A549 (cell line): ENCODE data around the gene PKHD1. TPM values are rescaled to one million over a fixed set of nuclear protein-coding genes. Genes with fewer than 3 reads are reported as not detected.
"Not testable (repeated sequence)": the region's sequence is repeated elsewhere in the genome, so short reads cannot be mapped to it uniquely, and the experiment has no call there.

Source experiments
- ATAC-seq, 2 experiments: fragments of 200-7000 bp in 1 of 2; fragments of >200 bp in 1 of 2; cut with Nextera tagmentation in 1 of 2; cut with Tn5 transposase in 1 of 2; 3 replicates each; pipeline versions ENCODE4 v1.8.0 to v1.9.1; 2018 to 2020; ENCODE audit warnings: mild to moderate bottlenecking in 1 of 2, moderate library complexity in 1 of 2
- CTCF ChIA-PET: fragments of 300-600 bp; sonication (Branson Sonifier 250); formaldehyde crosslinking; extraction: SDS; loops from one replicate; lab custom pipeline; 2021; ENCODE audit warnings: antibody characterized with exemption, inconsistent platforms; lab: Yijun Ruan, JAX
- POLR2A ChIA-PET: fragments of 350-600 bp; formaldehyde crosslinking; extraction: SDS; loops from one replicate; lab custom pipeline; 2021; ENCODE audit warnings: antibody characterized with exemption, inconsistent platforms; lab: Yijun Ruan, JAX
- DNase-seq, 2 experiments: peaks; one replicate each; pipeline versions ENCODE4 v3.0.0 to v3.0.0-alpha.2; 2011 to 2016; ENCODE audit warnings: low read depth in 1 of 2, low spot score in 1 of 2
- FAIRE-seq: peaks from 2 replicates; lab custom pipeline; 2011; peaks lifted over from hg19 to GRCh38; lab: Jason Lieb, UNC
- H3K27ac ChIP-seq, 2 experiments: fragments of >200 bp; sonication (Bioruptor Twin); formaldehyde crosslinking; 3 replicates each; pipeline ENCODE4 v1.5.1; 2016 to 2017
- H3K4me1 ChIP-seq: fragments of >200 bp; sonication (Bioruptor Twin); formaldehyde crosslinking; 3 replicates; pipeline ENCODE4 v1.6.1; 2016
- H3K4me2 ChIP-seq: fragments of >200 bp; sonication (Bioruptor Twin); formaldehyde crosslinking; 3 replicates; pipeline ENCODE4 v1.6.1; 2016
- H3K4me3 ChIP-seq: fragments of >200 bp; sonication (Bioruptor Twin); formaldehyde crosslinking; 3 replicates; pipeline ENCODE4 v1.5.1; 2016
- H3K9me3 ChIP-seq: fragments of >200 bp; sonication (Bioruptor Twin); formaldehyde crosslinking; 3 replicates; pipeline ENCODE4 v1.6.1; 2016
- CEBPB ChIP-seq, 2 experiments: fragments of >200 bp in 1 of 2; sonication (Bioruptor Twin) in 1 of 2; formaldehyde crosslinking in 1 of 2; IDR thresholded peaks; 2 replicates each; pipeline ENCODE4 v1.6.1; 2012 to 2016
- CHD2 ChIP-seq: fragments of 150-350 bp; IDR thresholded peaks from 2 replicates; pipeline ENCODE4 v1.6.1; 2014; ENCODE audit warnings: low read length; ENCODE audit not compliant: partially characterized antibody
- CHD4 ChIP-seq: fragments of 200-600 bp; sonication (generic); IDR thresholded peaks from 2 replicates; pipeline ENCODE4 v1.6.1; 2016; ENCODE audit warnings: antibody characterized with exemption, mild to moderate bottlenecking, borderline replicate concordance
- EHMT2 ChIP-seq: fragments of 200-600 bp; sonication (generic); IDR thresholded peaks from 2 replicates; pipeline ENCODE4 v1.6.1; 2016; ENCODE audit warnings: antibody characterized with exemption, low read depth, mild to moderate bottlenecking, moderate library complexity
- FOSB ChIP-seq: fragments of 250-450 bp; sonication (Bioruptor Pico); IDR thresholded peaks from 2 replicates; pipeline ENCODE4 v1.5.0; 2020; ENCODE audit warnings: mild to moderate bottlenecking, moderate library complexity
- FOXS1 ChIP-seq: fragments of 250-450 bp; sonication (Bioruptor Pico); IDR thresholded peaks from 2 replicates; pipeline ENCODE4 v1.5.0; 2020; ENCODE audit warnings: mild to moderate bottlenecking, moderate library complexity
- HDAC2 ChIP-seq: fragments of 200-600 bp; sonication (generic); IDR thresholded peaks from 2 replicates; pipeline ENCODE4 v1.6.1; 2016
- JUNB ChIP-seq: fragments of >200 bp; sonication (Bioruptor Twin); formaldehyde crosslinking; IDR thresholded peaks from 2 replicates; pipeline ENCODE4 v1.6.1; 2016
- KDM5A ChIP-seq: fragments of 200-600 bp; sonication (generic); IDR thresholded peaks from 2 replicates; pipeline ENCODE4 v1.6.1; 2016; ENCODE audit warnings: antibody characterized with exemption, mild to moderate bottlenecking
- MAFK ChIP-seq: fragments of 450-650 bp; IDR thresholded peaks from 2 replicates; pipeline ENCODE4 v1.6.1; 2014; ENCODE audit not compliant: partially characterized antibody
- MAZ ChIP-seq: fragments of 150-350 bp; IDR thresholded peaks from 2 replicates; pipeline ENCODE4 v1.6.1; 2014; ENCODE audit warnings: antibody characterized with exemption, low read depth, low read length, borderline replicate concordance
- NPAS2 ChIP-seq: fragments of 250-450 bp; sonication (Bioruptor Pico); IDR thresholded peaks from 2 replicates; pipeline ENCODE4 v1.8.0; 2022; ENCODE audit warnings: mild to moderate bottlenecking, moderate library complexity, borderline replicate concordance
- NR3C1 ChIP-seq: fragments of >200 bp; sonication (Bioruptor Twin); formaldehyde crosslinking; IDR thresholded peaks from 3 replicates; pipeline ENCODE4 v1.6.1; 2017
- PHF8 ChIP-seq: fragments of 200-600 bp; sonication (generic); IDR thresholded peaks from 2 replicates; pipeline ENCODE4 v1.6.1; 2016; ENCODE audit warnings: low read depth, mild to moderate bottlenecking, antibody characterized with exemption, moderate library complexity, borderline replicate concordance
- POLR2AphosphoS2 ChIP-seq: conservative IDR thresholded peaks from 2 replicates; pipeline ENCODE4 v1.6.1; 2012; ENCODE audit warnings: low read length, improper control_type of control experiment, inconsistent platforms
- RFX5 ChIP-seq: fragments of 450-650 bp; IDR thresholded peaks from 2 replicates; pipeline ENCODE4 v1.7.1; 2014; ENCODE audit warnings: antibody characterized with exemption, mild to moderate bottlenecking, moderate library complexity
- SMC3 ChIP-seq: fragments of >200 bp; sonication (Bioruptor Twin); formaldehyde crosslinking; IDR thresholded peaks from 3 replicates; pipeline ENCODE4 v1.6.1; 2018; ENCODE audit warnings: inconsistent platforms
- TFCP2L1 ChIP-seq: fragments of 250-450 bp; sonication (Bioruptor Pico); IDR thresholded peaks from 2 replicates; pipeline ENCODE4 v1.5.0; 2021; ENCODE audit warnings: mild to moderate bottlenecking
- TP53 ChIP-seq: fragments of 250-450 bp; sonication (Bioruptor Pico); IDR thresholded peaks from 2 replicates; pipeline ENCODE4 v1.5.0; 2021; ENCODE audit warnings: mild to moderate bottlenecking, moderate library complexity
- WGBS: methylation state at CpG from one replicate; pipeline ENCODE4 v1.1.6; 2017; ENCODE audit errors: missing lambda C conversion rate; 5-methylcytosine and 5-hydroxymethylcytosine counted together
- polyA plus RNA-seq, 4 experiments: library from polyadenylated mRNA; depleted of rRNA in 3 of 4; stranded (reverse); fragments of >200 nt; fragmentation: RNase III in 1 of 4; extraction: RNeasy Plus Mini Kit Qiagen cat#74134 plus additional on column Dnase treatment in 1 of 4; gene quantifications; 2 replicates in 3 of 4; 3 replicates in 1 of 4; pipeline ENCODE4 v1.2.3, GENCODE V29; 2011 to 2017
- TF ChIP-seq, protein P1 (sequence below): fragments of 150-350 bp; IDR thresholded peaks from 2 replicates; pipeline ENCODE4 v1.6.1; 2014; ENCODE audit warnings: low read depth, mild to moderate bottlenecking, low read length
- TF ChIP-seq, protein P2 (sequence below): fragments of >200 bp; sonication (Bioruptor Twin); formaldehyde crosslinking; IDR thresholded peaks from 2 replicates; pipeline ENCODE4 v1.6.1; 2016
- TF ChIP-seq, protein P3 (sequence below): IDR thresholded peaks from 2 replicates; pipeline ENCODE4 v1.6.1; 2012
- TF ChIP-seq, protein P4 (sequence below): IDR thresholded peaks from 2 replicates; pipeline ENCODE4 v1.6.1; 2012; ENCODE audit warnings: low read depth, borderline replicate concordance
- TF ChIP-seq, protein P5 (sequence below): fragments of 250-450 bp; sonication (Bioruptor Pico); IDR thresholded peaks from 2 replicates; pipeline ENCODE4 v1.5.0; 2020; ENCODE audit warnings: low read depth, mild to moderate bottlenecking, moderate library complexity
- TF ChIP-seq, protein P6 (sequence below): fragments of >200 bp; sonication (Bioruptor Twin); formaldehyde crosslinking; IDR thresholded peaks from 3 replicates; pipeline ENCODE4 v1.6.1; 2016

Gene PKHD1
- polyA plus RNA-seq, 2 of the 4 experiments (the other 2 are of a cell fraction), result not detected

DNA sequence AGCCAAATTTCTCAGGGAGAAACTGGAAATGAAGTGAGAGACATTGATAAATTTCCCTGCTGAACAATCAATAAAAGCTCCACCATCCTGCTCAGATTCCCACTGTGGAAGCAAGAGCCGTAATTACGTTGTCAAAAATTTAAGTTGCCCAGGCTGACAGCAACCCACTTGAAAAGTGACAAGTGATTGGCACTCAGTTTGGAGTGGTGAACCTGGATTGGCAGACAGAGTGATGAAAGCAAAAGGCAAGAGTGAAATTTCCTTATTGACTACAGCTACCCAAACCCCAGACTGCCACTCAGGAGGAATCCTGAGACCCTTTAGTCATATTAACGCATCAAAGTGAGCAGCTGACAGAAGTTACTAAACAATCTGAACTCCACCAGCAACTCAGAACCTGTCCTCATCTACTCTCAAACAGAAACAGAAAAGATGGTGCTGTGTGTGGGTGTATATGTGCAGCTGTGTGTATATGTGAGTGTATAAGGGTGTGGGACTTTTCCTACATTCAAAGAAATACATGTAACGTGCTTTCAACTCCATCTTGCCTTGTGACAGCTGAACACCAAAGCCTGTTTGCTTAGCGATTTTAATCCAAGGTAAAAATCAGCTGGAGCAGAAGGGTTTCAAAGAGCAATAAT is 157.4 kb downstream of the PKHD1 start:
- no peaks in the 10 kb centered on the region for H3K9me3 ChIP-seq
- POLR2A ChIA-PET, result no interaction called here
- H3K4me3 ChIP-seq, result no peak overlapping the region
- H3K4me1 ChIP-seq, result no peaks in the 10 kb centered on the region
- CTCF ChIA-PET, result interaction anchor here (0.7 kb wide), 1 partner anchor 30 kb away, joined by 3 read pairs; no protein-coding TSS in a partner anchor
- DNase-seq (no peak), FAIRE-seq (no peak), ATAC-seq (no peak)
- H3K27ac ChIP-seq, result no peak overlapping the region
- 1% methylated on average over 5 of the region's 5 CpGs for WGBS
- no peak for TF ChIP-seq CEBPB (IDR thresholded peaks at IDR 0.05)
- no peak overlapping the region for H3K4me2 ChIP-seq

DNA sequence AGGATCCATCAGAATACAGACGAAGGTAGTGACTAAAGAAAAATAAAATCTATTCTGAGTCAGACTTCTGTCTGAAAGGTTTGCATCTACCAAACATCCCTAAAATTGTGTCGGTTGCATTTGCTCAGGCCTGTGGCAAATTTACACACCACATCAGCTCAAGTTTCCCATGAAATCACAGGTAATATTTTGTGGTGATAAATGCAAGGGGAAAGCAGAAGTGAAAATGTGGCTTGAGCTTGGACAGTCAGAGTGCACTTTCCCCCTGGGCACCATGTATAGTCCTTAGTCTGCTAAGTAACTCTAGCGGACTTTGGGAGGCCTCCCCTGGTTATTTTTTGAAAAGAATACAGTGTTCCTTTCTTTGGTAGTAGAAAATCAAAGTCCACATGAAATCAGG is 159.1 kb downstream of the PKHD1 start:
- ChIA-PET POLR2A (no interaction called here), CTCF (no interaction called here)
- H3K27ac ChIP-seq, result no peak overlapping the region
- H3K4me2 ChIP-seq, result no peak overlapping the region
- H3K9me3 ChIP-seq, result no peaks in the 10 kb centered on the region
- TF ChIP-seq KDM5A (no peak), CHD2 (no peak), CHD4 (no peak), EHMT2 (no peak), TFCP2L1 (no peak), TP53 (CRISPR knock-in tag) (no peak), HDAC2 (no peak)
- TF ChIP-seq, protein P1, sequence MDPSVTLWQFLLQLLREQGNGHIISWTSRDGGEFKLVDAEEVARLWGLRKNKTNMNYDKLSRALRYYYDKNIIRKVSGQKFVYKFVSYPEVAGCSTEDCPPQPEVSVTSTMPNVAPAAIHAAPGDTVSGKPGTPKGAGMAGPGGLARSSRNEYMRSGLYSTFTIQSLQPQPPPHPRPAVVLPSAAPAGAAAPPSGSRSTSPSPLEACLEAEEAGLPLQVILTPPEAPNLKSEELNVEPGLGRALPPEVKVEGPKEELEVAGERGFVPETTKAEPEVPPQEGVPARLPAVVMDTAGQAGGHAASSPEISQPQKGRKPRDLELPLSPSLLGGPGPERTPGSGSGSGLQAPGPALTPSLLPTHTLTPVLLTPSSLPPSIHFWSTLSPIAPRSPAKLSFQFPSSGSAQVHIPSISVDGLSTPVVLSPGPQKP, result no peak
- ATAC-seq (no peak), FAIRE-seq (no peak), DNase-seq (no peak)
- WGBS, result 3% methylated on average over 3 of the region's 3 CpGs
- no peaks in the 10 kb centered on the region for H3K4me1 ChIP-seq
- H3K4me3 ChIP-seq, result no peak overlapping the region

DNA sequence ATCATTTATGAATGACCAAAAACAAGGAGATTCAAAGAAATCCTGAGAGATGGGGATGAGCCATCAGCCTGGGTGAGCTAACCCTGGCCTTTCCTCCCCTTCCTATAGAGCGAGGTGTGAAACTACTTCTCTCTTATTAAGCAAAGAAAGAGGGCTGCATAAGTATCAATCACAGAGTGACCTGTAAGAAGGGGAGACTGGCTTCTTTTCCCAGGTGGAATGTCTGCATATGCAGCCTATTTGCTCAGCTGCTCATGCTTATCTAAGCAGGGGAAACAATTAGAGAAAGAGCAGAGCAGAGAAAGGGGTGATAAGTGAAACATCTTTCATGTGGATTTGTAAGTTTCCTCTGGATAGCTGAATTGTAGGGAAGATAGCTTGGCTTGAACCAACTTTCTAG is 160.0 kb downstream of the PKHD1 start:
- H3K4me2 ChIP-seq, result no peak overlapping the region
- DNase-seq, result no peak
- 0% methylated on average over 1 of the region's 1 CpG for WGBS
- FAIRE-seq, result no peak
- H3K27ac ChIP-seq, result no peak overlapping the region
- no peak for ATAC-seq
- TF ChIP-seq NPAS2 (CRISPR knock-in tag), result no peak
- no peak for TF ChIP-seq CHD2
- TF ChIP-seq, protein P2, sequence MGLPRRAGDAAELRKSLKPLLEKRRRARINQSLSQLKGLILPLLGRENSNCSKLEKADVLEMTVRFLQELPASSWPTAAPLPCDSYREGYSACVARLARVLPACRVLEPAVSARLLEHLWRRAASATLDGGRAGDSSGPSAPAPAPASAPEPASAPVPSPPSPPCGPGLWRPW, result no peak
- TF ChIP-seq NR3C1, result no peak
- TF ChIP-seq JUNB, result no peak
- TF ChIP-seq MAFK, result no peak
- no peak for TF ChIP-seq FOXS1 (CRISPR knock-in tag)
- TF ChIP-seq, all 56 proteins: peak for 0
- POLR2A ChIA-PET, result no interaction called here
- no peaks in the 10 kb centered on the region for H3K9me3 ChIP-seq
- H3K4me3 ChIP-seq, result no peak overlapping the region
- CTCF ChIA-PET, result no interaction called here
- no peaks in the 10 kb centered on the region for H3K4me1 ChIP-seq

DNA sequence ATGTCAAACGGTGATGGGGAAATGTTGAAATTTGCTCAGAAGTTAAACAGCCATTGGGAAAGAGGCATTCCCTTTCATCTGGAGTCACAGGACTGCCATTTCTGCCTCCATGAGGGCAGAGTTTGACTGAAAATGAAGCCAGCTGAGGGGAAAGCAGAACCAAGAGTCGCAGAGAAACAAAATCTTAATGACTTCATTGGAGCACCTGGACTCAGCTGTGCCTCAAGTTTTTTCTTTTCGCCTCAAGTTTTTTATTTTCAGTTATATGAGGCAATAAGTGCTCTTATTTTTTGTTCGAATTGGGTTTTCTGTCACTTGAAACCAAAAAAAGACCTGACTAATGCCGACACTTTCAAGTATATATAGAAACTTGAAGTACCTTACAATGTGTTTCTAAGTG is 161.3 kb downstream of the PKHD1 start:
- ATAC-seq, result no peak
- H3K9me3 ChIP-seq, result no peaks in the 10 kb centered on the region
- H3K4me2 ChIP-seq, result no peak overlapping the region
- no peak for FAIRE-seq
- 2% methylated on average over 5 of the region's 5 CpGs for WGBS
- ChIA-PET CTCF (no interaction called here), POLR2A (no interaction called here)
- H3K4me3 ChIP-seq, result no peak overlapping the region
- H3K27ac ChIP-seq, result no peak overlapping the region
- TF ChIP-seq, protein P3, sequence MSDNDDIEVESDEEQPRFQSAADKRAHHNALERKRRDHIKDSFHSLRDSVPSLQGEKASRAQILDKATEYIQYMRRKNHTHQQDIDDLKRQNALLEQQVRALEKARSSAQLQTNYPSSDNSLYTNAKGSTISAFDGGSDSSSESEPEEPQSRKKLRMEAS, result no peak
- TF ChIP-seq PHF8, result no peak
- no peak for TF ChIP-seq RFX5
- TF ChIP-seq MAFK, result no peak
- TF ChIP-seq CHD2, result no peak
- TF ChIP-seq, protein P4, sequence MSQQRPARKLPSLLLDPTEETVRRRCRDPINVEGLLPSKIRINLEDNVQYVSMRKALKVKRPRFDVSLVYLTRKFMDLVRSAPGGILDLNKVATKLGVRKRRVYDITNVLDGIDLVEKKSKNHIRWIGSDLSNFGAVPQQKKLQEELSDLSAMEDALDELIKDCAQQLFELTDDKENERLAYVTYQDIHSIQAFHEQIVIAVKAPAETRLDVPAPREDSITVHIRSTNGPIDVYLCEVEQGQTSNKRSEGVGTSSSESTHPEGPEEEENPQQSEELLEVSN, result no peak
- TF ChIP-seq SMC3, result no peak
- no peak for TF ChIP-seq MAZ
- TF ChIP-seq CHD4, result no peak
- no peak for TF ChIP-seq POLR2AphosphoS2
- TF ChIP-seq FOSB (CRISPR knock-in tag), result no peak
- no peak for TF ChIP-seq EHMT2
- TF ChIP-seq, protein P5, sequence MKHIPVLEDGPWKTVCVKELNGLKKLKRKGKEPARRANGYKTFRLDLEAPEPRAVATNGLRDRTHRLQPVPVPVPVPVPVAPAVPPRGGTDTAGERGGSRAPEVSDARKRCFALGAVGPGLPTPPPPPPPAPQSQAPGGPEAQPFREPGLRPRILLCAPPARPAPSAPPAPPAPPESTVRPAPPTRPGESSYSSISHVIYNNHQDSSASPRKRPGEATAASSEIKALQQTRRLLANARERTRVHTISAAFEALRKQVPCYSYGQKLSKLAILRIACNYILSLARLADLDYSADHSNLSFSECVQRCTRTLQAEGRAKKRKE (CRISPR knock-in tag), result no peak
- TF ChIP-seq, protein P6, sequence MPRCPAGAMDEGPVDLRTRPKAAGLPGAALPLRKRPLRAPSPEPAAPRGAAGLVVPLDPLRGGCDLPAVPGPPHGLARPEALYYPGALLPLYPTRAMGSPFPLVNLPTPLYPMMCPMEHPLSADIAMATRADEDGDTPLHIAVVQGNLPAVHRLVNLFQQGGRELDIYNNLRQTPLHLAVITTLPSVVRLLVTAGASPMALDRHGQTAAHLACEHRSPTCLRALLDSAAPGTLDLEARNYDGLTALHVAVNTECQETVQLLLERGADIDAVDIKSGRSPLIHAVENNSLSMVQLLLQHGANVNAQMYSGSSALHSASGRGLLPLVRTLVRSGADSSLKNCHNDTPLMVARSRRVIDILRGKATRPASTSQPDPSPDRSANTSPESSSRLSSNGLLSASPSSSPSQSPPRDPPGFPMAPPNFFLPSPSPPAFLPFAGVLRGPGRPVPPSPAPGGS, result no peak
- DNase-seq, result no peak
- no peaks in the 10 kb centered on the region for H3K4me1 ChIP-seq

DNA sequence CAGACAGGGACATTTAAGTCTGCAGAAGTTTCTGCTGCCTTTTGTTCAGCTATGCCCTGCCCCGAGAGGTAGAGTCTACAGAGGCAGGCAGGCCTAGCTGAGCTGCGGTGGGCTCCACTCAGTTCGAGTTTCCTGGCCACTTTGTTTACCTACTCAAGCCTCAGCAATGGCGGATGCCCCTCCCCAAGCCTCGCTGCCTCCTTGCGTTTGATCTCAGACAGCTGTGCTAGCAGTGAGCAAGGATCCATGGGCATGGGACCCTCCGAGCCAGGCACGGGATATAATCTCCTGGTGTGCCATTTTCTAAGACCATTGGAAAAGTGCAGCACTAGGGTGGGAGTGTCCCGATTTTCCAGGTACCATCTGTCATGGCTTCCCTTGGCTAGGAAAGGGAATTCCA is 164.9 kb downstream of the PKHD1 start:
- H3K9me3 ChIP-seq, H3K27ac ChIP-seq, POLR2A ChIA-PET, H3K4me2 ChIP-seq, H3K4me1 ChIP-seq, FAIRE-seq, CTCF ChIA-PET, DNase-seq, H3K4me3 ChIP-seq, ATAC-seq: not testable (repeated sequence)
- 16% methylated on average over 5 of the region's 9 CpGs for WGBS
